ENCODE measurements around the gene PHF2.

The PHF2 gene

DNA sequence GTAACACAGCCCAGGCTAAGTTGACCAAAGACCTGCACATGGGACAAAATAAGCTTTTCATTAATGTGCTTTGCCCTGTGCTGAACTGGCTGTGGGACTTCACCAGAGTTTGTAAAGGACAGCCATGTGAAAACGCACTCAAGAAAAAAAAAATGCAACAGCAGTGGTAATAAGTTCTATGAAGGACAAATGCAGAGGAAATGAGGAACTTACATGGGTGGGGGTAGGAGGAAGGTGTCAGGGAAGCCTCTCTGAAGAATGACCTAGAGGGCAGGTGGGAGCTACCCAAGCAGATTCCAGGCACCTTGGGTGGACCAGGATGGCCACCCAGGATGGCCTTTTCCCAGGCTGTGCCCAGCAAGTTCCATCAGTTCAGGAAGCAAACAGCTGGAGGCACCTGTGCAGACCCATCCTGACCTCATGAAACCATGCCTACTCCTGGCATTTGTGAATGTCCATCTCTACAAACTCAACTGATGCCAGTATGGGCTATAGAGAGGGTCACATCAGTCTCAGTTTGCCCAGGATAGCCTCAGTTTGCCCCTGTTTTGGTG, 6.7 kb upstream of the PHF2 start:
- no peak for DNase-seq

DNA sequence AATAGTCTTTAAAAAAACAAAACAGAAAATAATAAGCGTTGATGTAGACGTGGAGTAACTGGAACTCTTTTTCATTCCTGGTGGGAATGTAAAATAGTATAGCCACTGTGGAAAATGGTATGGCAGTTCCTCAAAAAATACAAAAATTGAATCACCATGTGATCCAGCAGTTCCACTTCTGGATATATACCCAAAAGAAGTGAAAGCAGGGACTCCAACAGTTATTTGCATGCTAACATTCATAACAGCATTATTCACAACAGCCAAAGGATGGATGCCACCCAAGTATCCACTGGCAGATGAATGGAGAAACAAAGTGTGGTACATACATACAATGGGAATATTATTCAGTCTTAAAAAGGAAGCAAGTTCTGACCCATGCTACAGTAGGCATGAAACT, 4.2 kb upstream of the PHF2 start:
- no peak for DNase-seq

DNA sequence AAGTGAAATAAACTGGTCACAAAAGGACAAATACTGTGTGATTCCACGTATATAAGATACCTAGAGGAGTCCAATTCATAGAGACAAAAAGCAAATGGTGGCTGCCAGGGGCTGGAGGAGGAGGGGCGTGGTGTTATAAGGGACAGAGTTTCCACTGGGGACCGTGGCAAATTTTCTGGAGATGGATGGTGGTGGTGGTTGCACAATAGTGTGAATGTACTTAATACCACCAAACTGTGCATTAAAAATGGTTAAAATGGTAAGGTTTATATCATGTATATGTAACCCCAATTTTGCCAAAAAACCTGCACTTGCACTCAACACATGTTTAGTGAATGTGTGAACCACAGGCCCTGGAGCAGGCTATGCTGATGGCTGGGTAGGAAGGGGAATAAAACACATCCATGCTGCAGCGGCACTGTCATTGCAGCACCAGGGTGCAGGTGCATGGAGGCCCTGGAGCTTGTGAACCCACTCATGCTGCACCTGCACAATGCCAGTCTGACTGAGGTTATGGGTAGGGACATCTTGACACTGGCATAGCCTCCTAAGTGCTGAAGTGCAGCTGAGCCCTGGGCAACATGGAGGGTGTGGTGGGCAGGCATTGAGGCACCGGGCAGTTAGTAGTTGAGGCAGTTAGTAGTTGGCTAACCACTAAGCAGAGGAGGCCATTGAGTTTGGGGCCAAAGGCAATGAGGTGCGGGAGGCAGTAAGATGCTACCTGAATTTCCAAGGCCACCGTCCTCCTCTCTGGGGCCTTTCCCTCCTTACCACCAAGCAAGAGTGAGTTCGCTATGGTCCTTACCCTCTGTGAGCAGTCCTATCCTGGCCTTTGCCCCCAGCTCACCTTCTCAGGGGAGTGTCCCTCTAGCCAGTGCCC, 3.5 kb upstream of the PHF2 start:
- no peak for DNase-seq

- no peak for DNase-seq
Observed at GRCh38 chr9:93573516-93573828, 2.9 kb upstream of the PHF2 start.

DNA sequence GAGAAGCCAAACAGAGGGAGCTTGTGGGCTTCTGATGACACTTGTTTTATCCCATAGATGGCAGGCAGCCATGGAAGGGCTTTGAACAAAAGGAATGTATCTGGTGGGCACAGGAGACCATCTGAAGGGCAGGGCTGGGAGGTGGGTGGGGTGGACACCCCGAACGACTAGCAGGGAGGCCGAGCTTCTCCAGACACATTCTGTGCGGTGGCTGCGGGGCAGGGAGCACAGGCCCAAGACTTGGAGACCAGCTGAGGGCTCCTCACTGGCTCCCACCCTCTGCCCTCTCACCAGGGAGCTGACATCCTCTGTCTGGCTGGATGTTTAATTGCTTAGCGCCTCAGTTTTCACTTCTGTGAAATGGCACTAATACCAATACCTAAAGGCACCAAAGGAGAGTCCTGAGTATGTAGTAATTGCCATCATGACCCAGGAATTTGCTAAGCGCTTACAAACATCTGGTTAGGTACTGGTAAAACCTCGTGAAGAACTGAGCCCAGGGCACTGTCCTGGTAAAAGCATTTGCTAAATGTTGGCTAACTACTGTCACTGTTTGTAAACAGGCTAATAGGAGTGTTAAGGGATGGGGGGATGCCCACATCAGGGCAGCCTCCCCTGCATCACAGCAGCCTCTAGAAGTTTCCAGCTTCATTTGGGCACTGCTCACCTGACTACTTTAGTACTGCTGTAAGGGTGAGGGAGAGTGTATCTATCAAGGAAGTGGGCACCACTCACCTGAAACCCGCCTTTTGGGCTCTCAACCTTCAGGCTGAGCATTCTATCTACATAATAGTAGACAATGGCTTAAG, 2.1 kb upstream of the PHF2 start:
- no peak for DNase-seq

DNA sequence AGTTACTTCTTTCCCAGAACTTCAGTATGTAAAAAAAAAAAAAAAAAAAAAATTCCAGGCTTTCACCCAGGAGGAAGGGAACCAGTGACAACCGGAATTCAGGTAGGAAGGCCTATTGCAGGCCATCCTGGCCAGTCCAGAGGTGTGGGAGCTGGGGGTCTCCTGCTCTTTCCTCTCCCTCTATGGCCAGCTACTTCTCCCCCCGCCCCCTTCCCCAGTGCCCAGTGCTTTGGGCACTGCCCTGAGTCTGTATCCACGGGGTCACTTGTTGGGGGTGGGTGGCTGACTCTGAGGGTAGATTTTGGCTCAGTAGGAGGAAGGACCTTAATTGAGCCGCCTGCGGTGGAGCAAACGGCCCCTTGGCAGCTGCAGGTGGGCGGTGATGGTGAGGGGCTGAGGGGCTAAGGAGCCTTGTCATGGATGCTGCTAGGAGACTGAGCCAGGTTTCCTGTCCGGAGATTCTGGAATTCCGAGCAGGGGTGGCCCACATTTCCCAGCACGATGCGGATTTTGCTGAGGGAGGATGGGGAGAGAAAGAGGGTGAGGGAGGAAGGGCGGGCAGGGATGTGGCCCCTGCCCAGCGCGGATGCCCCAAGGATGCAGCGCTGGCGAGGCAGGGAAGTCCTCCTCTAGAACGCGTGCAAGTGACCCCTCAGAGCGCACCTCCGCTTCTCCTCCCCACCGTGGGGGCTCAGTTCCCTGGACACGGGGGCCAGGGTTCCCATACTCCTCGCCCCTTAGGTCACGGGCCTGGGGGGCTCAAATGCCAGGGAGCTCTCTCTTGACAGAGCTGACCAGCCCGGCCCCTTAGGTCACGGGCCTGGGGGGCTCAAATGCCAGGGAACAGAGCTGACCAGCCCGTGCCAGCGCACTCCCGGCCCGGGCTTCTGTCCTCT, 1.2 kb upstream of the PHF2 start:
- DNase-seq, result no peak

DNA sequence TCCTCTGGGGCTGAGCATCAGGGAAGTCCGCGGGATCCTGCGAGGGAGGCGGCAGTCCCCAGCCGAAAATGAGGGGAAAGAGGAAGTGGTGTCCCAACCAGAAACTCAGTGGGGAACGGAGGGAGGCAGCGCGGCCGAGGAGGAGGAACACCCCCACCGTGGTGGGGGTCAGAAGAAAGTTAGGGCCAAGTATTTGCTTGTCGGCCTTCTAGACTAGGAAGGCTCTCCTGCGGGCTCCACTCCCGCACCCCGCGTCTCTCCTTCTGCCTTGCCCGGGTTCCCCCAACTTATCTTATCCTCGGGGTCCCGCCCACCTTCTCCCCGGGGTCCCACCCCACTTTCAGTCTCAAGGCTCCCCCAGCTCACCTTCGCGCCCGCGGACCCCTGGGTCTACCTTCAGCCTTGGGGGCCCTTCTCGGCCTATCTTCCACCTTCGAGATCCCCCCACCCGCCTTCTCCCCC, 557 bp upstream of the PHF2 start:
- no peak for DNase-seq

DNA sequence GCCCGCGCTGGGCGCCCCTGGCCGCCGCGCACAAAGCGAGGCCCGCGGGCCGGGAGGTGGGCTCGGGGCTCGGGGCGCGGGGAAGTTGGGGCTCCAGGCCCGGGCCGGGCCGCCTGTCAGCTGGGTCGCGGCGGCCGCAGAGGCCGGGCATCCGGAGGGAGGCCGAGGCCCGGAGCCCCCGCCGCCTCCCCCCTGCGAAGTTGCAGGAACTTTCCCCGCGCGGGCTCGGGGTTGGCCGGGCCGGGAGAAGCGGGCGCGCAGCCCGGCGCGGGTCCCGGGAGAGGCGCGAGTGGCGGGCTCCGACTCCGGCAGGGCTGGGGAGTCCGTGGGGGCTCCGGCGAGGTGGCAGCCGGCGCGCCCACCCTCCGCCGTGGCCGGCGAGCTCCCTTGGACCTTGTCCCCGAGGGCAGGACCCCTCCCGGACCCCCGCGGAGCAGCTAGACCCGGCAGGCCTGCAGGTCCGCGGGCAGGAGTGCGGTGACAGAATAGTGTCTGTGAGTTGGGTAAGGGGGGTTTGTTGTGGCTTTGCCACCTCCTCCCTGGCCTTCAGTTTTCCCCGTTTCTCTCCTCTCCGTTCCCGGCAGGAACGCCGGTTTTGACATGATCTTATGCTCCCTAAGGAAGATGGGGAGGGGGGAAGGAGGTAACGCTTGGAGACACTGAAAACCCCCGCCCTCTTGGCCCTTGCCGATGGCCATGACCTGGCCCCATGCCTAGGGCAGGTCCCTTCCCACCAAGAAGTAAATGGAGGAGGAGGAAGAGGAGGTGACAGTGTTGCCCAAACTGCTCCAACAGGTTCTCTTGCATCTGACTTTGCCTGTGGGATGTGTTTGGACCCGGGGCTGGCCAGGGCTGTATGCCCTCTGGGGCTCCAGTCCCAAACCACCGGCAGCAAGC, 942 bp downstream of the PHF2 start:
- DNase-seq, result no peak

DNA sequence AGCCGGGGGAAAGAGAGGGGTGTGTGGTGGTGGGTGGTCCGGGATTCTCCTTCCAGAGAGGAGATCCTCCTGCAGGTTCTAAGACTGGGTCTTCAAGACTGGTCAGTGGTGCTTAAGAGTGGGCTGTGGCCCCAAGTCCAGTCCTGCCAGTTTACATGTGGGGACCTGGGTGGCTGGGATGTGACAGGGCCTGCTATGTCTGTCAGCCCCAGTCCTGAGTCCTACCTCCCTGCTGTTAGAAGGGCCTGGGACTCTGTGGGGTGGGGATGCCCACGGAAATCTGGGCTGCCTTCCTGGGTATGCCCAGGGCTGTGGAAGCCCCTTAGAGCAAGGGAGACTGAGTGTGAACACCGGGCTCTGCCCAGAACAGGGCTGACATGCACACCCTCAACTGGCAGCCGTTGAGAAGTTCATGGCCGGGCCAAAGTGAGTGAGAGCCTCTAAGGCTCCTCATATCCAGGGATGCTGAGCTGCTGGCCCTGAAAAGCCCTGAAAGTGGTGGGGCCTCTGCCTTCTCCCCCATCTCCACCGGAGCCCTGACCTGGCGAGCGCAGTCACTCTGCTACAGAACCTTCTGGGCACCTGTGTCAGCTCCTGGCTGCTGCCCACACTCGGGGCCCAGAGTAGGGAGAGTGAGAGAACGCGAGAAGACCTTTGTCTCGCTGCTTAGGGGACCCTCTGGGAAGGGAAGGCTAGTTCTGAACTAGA, 1.7 kb downstream of the PHF2 start:
- no peak for DNase-seq

GRCh38 chr9:93578844-93579243, 2.5 kb downstream of the PHF2 start:
- DNase-seq, result no peak

- DNase-seq, result no peak
Observed at GRCh38 chr9:93579711-93580516, 3.5 kb downstream of the PHF2 start.

GRCh38 chr9:93580654-93581380, 4.4 kb downstream of the PHF2 start:
- DNase-seq, result no peak

DNA sequence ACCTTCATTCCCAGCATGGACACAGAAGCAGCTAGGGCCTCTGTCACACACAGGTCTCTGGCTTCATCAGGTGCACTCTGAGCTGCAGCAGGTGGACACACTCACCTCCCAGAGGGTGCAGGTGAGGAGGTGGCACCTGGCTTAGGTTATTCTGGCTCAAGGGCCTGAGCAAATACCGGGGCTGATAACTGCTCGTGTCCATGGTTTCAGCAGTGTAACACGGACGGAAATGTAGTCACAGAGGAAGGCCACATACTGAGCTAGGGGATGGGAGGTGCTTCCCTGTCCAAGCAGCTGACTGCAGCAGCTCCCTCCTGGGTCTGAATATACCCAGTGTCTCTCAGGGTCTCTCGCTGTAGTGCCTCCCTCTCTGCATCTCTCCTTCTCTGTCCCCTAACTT, 5.7 kb downstream of the PHF2 start:
- DNase-seq, result peak; percentile 56

DNA sequence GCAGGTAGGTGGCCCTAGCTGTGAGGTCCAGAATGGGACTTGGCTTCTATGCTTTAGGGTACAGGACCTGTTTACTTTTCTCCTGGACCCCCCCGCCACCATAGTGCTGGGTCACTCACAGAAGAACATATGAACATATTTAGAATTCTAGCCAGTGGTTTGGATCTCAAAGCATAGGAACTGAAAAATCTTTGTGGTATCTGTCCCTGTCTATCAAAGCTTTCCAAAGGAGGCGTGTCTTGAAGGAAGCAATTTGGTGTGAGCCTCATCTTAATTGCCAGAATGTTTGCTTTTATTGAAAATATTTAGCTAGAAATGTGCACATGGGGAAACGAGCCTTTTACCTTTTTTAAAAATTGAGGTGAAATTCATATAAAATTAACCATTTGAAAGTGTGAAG, 6.2 kb downstream of the PHF2 start:
- no peak for DNase-seq

DNA sequence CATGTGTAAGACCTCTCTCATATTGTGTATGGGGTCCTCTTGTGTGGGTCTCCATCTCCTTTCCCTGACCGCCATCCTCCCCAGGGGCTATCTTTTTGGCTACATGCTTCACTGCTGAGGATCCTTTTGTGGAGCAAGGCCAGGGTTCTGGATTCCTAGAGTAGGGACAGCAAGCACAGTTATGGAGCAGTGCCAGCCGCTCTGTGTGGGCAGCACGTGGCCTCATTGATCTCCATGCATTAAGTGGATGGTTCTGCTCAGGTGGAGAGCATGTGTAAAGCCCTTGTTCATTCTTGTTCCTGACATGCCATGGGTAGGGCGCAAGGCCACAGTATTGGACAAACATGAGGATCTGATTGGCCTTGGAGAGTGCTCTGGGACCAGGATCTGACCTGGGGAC, 8.9 kb downstream of the PHF2 start:
- no peak for DNase-seq

- no peak for DNase-seq
Observed at GRCh38 chr9:93585695-93586094, 9.3 kb downstream of the PHF2 start.

GRCh38 chr9:93586290-93587057, 10.1 kb downstream of the PHF2 start:
- DNase-seq, result no peak

GRCh38 chr9:93587284-93587650, 10.9 kb downstream of the PHF2 start:
- no peak for DNase-seq
